ENCODE results near the gene SETBP1.

- TF ChIP-seq CTCF (IDR thresholded peaks at IDR 0.05) (no peak), POLR2A (IDR thresholded peaks at IDR 0.05) (no peak)
Measured at GRCh38 chr18:44681076-44681970, 635 bp downstream of the SETBP1 start.

Data from lower leg skin (tissue), 3 donors.